Kidney (tissue), 14 donors: ENCODE measurements around the gene PPFIBP1. TPM values are rescaled to one million over a fixed set of nuclear protein-coding genes. Genes with fewer than 3 reads are reported as not detected.

ENCODE experiments used
- DNase-seq, 5 donors: peaks; one replicate each; pipeline ENCODE4 v3.0.0-alpha.2; 2013 to 2020
- FAIRE-seq: peaks from 2 replicates; lab custom pipeline; 2012; peaks lifted over from hg19 to GRCh38; lab: Jason Lieb, UNC
- H3K27ac ChIP-seq, 2 donors: one replicate each; pipeline ENCODE4 v1.7.0; 2013; ENCODE audit warnings: low read depth in 2 of 2, low read length in 2 of 2, inconsistent platforms in 1 of 2
- H3K27me3 ChIP-seq: one replicate; pipeline ENCODE4 v1.7.1; 2013; ENCODE audit warnings: low read length, inconsistent platforms; ENCODE audit not compliant: control insufficient read depth, insufficient read depth
- H3K36me3 ChIP-seq, 3 donors: one replicate each; pipeline versions ENCODE4 v1.7.0 to v1.7.1; 2013; ENCODE audit warnings: low read length in 3 of 3, control low read depth in 1 of 3, inconsistent platforms in 1 of 3; ENCODE audit not compliant: insufficient read depth in 3 of 3, control insufficient read depth in 2 of 3
- H3K4me1 ChIP-seq, 3 donors: one replicate each; pipeline versions ENCODE4 v1.7.0 to v1.7.1; 2013; ENCODE audit warnings: low read length in 3 of 3, inconsistent platforms in 1 of 3, low read depth in 1 of 3; ENCODE audit not compliant: control insufficient read depth in 2 of 3, insufficient read depth in 2 of 3
- H3K4me3 ChIP-seq, 3 donors: one replicate each; pipeline versions ENCODE4 v1.7.0 to v1.8.1; 2013; ENCODE audit warnings: low read length in 3 of 3, control low read depth in 1 of 3, inconsistent platforms in 1 of 3
- H3K9ac ChIP-seq, 3 donors: one replicate each; pipeline versions ENCODE4 v1.7.0 to v1.7.1; 2013; ENCODE audit warnings: low read length in 3 of 3, control low read depth in 1 of 3, inconsistent platforms in 1 of 3
- H3K9me3 ChIP-seq, 3 donors: one replicate each; pipeline versions ENCODE4 v1.7.0 to v1.7.1; 2013; ENCODE audit warnings: low read length in 3 of 3, control low read depth in 1 of 3, inconsistent platforms in 1 of 3; ENCODE audit not compliant: control insufficient read depth in 2 of 3, insufficient read depth in 1 of 3
- intact Hi-C: fragments of 100-400 bp; cut with DNase I; formaldehyde crosslinking; loops from one replicate; pipeline ENCODE4 v1.11.1; 2022
- polyA plus RNA-seq: library from polyadenylated mRNA; stranded (reverse); fragments of 350-450 nt; fragmentation: Illumina TruSeq; extraction: RNeasy Lipid Tissue Mini Kit (QIAGEN cat#74804); gene quantifications from one replicate; pipeline ENCODE4 v1.2.3, GENCODE V29; 2014; ENCODE audit warnings: low read depth, low replicate concordance; ENCODE audit not compliant: insufficient read depth
- total RNA-seq: library from RNA; stranded (reverse); fragmentation: NEBNext Ultra II Directional; extraction: Animal tissue kit (Norgen Biotek cat#: 25700); gene quantifications from one replicate; pipeline ENCODE4 v1.2.1, GENCODE V29; 2021
- TF ChIP-seq, protein P1 (sequence below): IDR thresholded peaks from 3 replicates; pipeline ENCODE4 v1.5.1; 2012; ENCODE audit warnings: mild to moderate bottlenecking, moderate library complexity, borderline replicate concordance; ENCODE audit not compliant: insufficient read depth; ENCODE audit errors: extremely low read depth
- donor health status: control.
- donor health status: control.
- donor health status: control.
- donor health status: control.
- donor health status: control.
- donor health status: DM: yes; HTN: yes; CAD: no.
- donor health status: Normal renal cell carcinoma (clear cell type).

PPFIBP1 gene
- total and polyA plus RNA-seq, 2 donors from 2014 or later, result 12.7 to 175 TPM

- Histone ChIP-seq H3K27ac (peak overlapping the region; percentile 80 to 87), H3K9ac (peak overlapping the region in 1 of 3 donors; percentile 28), H3K4me3 (peak overlapping the region in 2 of 3 donors; percentile 28 to 53), H3K9me3 (no peaks in the 10 kb centered on the region), H3K4me1 (peaks cover 12 to 37% (median 30%) of the 10 kb centered on the region in 3 donors), H3K36me3 (no peaks in the 10 kb centered on the region), H3K27me3 (no peaks in the 10 kb centered on the region)
- FAIRE-seq, result no peak
- TF ChIP-seq, protein P1, sequence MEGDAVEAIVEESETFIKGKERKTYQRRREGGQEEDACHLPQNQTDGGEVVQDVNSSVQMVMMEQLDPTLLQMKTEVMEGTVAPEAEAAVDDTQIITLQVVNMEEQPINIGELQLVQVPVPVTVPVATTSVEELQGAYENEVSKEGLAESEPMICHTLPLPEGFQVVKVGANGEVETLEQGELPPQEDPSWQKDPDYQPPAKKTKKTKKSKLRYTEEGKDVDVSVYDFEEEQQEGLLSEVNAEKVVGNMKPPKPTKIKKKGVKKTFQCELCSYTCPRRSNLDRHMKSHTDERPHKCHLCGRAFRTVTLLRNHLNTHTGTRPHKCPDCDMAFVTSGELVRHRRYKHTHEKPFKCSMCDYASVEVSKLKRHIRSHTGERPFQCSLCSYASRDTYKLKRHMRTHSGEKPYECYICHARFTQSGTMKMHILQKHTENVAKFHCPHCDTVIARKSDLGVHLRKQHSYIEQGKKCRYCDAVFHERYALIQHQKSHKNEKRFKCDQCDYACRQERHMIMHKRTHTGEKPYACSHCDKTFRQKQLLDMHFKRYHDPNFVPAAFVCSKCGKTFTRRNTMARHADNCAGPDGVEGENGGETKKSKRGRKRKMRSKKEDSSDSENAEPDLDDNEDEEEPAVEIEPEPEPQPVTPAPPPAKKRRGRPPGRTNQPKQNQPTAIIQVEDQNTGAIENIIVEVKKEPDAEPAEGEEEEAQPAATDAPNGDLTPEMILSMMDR, result no peak
- intact Hi-C loops, result no loop called here
- no peak for DNase-seq
These were observed 25.3 kb downstream of the PPFIBP1 start for GRCh38 chr12:27549236-27549800.

DNA sequence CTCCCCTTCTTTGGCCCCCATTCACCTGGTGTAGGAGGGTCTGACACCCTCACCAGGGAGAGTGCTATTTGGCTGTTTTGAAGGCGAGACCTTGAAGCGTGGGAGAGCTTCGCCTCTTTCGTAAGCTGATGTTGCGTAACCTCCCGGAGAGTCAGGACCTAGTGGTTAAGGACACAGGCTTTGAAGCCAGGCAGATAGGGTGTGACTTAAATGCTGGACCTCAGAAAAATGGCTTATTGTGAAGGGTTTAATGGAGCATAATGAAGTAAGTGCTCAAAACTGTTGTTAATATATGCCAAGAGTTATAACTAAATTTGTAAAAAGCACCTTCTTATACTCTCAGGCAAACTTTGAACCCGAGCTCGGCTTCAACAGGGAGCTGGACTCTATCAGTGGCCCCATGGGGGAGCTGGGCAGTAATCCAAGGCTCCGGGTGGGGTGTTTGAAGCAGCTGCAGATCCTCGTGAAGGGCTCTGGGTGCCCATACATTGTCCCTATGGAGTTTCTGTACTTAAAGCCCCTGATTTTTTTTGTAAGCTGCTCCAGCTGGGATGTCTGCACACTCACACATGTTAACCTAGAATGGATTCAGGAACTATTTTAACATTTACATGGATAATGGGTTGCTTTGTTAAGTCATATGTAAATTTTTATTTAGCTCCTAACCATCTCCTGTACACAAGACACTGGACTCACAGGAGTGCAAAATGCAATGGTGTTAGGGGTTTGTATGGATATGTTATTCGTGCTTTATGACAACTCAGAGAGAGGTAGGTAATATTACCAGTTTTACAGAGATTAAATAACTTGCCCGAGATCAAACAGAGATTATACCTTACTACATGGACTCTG, 26.0 kb downstream of the PPFIBP1 start:
- H3K4me3 ChIP-seq, result peak overlapping the region in 2 of 3 donors; percentile 28 to 53
- peaks cover 14 to 40% (median 37%) of the 10 kb centered on the region in 3 donors for H3K4me1 ChIP-seq
- peak overlapping the region in 1 of 3 donors; percentile 28 for H3K9ac ChIP-seq
- H3K27me3 ChIP-seq, result no peaks in the 10 kb centered on the region
- peak overlapping the region; percentile 80 to 87 for H3K27ac ChIP-seq
- FAIRE-seq, result no peak
- TF ChIP-seq, protein P1, result no peak
- intact Hi-C loops, result no loop called here
- DNase-seq, result peak; percentile 82 to 93 (median 84)
- no peaks in the 10 kb centered on the region for H3K36me3 ChIP-seq
- H3K9me3 ChIP-seq, result no peaks in the 10 kb centered on the region

GRCh38 chr12:27550653-27550975, 26.6 kb downstream of the PPFIBP1 start:
- Histone ChIP-seq H3K4me1 (peaks cover 14 to 42% (median 38%) of the 10 kb centered on the region in 3 donors), H3K4me3 (no peak overlapping the region), H3K9me3 (no peaks in the 10 kb centered on the region), H3K27ac (peak overlapping the region in 1 of 2 donors; percentile 87), H3K27me3 (no peaks in the 10 kb centered on the region), H3K36me3 (no peaks in the 10 kb centered on the region), H3K9ac (no peak overlapping the region)
- no peak for DNase-seq
- TF ChIP-seq, protein P1, result no peak
- intact Hi-C loops, result no loop called here
- FAIRE-seq, result no peak
